ENCODE results near the gene CCDC174. TPM values are rescaled to one million over a fixed set of nuclear protein-coding genes. Genes with fewer than 3 reads are reported as not detected.

Gene CCDC174
- total and polyA plus RNA-seq, 7 donors = 10.6 to 24.1 (median 13.5) TPM

DNA sequence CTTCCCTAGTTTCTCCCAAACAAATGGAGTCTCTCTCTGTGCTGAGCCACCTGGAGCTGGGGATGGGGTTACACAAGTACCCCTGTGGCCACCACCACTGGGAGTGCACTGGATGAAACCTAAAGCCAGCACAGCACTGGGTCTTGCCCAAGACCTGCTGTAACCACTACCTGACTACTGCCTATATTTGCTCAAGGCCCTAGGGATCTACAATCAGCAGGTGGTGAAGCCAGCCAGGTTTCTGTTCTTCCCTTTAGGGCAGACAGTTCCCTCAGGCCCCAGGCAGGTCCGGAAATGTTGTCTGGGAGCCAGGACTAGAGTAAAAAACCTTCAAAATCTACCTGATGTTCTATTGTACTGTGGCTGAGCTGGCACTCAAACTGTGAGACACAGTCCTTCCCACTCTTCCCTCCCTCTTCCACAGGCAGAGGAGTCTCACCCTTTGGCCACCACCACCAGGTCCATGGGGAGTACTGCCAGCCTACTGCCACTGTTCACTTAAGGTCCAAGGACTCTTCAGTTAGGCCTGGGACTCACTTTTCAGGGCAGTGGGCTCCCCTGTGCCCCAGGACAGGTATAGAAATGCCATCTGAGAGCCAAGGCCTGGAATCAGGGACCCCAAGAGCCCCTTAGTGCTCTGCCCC, 47.2 kb downstream of the CCDC174 start:
- Histone ChIP-seq H3K4me1 (no peaks in the 10 kb centered on the region), H3K36me3 (ENCODE audit: insufficient read depth in 1 of 2, low read depth in 1 of 2) (no peaks in the 10 kb centered on the region), H3K27ac (no peak overlapping the region), H3K4me3 (no peak overlapping the region), H3K9me3 (no peaks in the 10 kb centered on the region), H3K27me3 (ENCODE audit: insufficient read depth in 3 of 3, low read length in 2 of 3) (no peaks in the 10 kb centered on the region)
- TF ChIP-seq, protein P1, sequence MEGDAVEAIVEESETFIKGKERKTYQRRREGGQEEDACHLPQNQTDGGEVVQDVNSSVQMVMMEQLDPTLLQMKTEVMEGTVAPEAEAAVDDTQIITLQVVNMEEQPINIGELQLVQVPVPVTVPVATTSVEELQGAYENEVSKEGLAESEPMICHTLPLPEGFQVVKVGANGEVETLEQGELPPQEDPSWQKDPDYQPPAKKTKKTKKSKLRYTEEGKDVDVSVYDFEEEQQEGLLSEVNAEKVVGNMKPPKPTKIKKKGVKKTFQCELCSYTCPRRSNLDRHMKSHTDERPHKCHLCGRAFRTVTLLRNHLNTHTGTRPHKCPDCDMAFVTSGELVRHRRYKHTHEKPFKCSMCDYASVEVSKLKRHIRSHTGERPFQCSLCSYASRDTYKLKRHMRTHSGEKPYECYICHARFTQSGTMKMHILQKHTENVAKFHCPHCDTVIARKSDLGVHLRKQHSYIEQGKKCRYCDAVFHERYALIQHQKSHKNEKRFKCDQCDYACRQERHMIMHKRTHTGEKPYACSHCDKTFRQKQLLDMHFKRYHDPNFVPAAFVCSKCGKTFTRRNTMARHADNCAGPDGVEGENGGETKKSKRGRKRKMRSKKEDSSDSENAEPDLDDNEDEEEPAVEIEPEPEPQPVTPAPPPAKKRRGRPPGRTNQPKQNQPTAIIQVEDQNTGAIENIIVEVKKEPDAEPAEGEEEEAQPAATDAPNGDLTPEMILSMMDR (IDR thresholded peaks at IDR 0.05) = no peak
- intact Hi-C loops (cut with DNase I) = no loop called here
- 90 to 95% (median 92%) methylated on average over 1 of the region's 1 CpG for WGBS, 3 donors
- ATAC-seq (no peak), DNase-seq (no peak)

DNA sequence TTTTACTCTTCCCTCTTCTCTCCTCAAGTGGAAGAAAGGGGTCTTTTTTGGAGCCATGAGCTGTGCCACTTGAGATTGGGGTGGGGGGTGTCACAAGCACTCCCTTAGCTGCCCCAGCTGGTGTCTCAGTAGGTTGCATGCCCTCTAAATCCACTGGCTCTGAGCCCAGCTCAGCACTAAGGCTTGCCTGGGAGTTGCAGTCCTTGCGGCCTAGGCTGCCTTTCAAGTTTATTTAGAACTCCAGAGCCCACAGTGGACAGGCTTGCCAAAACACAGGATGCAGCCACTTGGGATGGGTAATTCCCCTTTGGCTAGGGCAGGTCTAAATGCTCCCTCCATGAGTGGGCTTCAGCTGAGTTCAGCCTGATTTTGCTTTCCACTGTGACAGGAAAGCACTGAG, 48.1 kb downstream of the CCDC174 start:
- WGBS, 3 donors = 36 to 50% (median 38%) methylated on average over 1 of the region's 1 CpG
- Histone ChIP-seq H3K27ac (no peak overlapping the region), H3K27me3 (ENCODE audit: insufficient read depth in 3 of 3, low read length in 2 of 3) (no peaks in the 10 kb centered on the region), H3K36me3 (ENCODE audit: insufficient read depth in 1 of 2, low read depth in 1 of 2) (no peaks in the 10 kb centered on the region), H3K4me1 (no peaks in the 10 kb centered on the region), H3K9me3 (no peaks in the 10 kb centered on the region), H3K4me3 (no peak overlapping the region)
- intact Hi-C loops (cut with DNase I) = no loop called here
- TF ChIP-seq, protein P1 (IDR thresholded peaks at IDR 0.05) = no peak
- no peak for DNase-seq
- no peak for ATAC-seq

- DNase-seq (no peak), ATAC-seq (no peak)
- no peak overlapping the region for H3K4me3 ChIP-seq
- TF ChIP-seq, protein P1 (IDR thresholded peaks at IDR 0.05) = no peak
- H3K4me1 ChIP-seq = no peaks in the 10 kb centered on the region
- intact Hi-C loops (cut with DNase I) = no loop called here
- no peaks in the 10 kb centered on the region for H3K27me3 ChIP-seq (ENCODE audit: insufficient read depth in 3 of 3, low read length in 2 of 3)
- no peaks in the 10 kb centered on the region for H3K36me3 ChIP-seq (ENCODE audit: insufficient read depth in 1 of 2, low read depth in 1 of 2)
- H3K9me3 ChIP-seq = no peaks in the 10 kb centered on the region
- WGBS, 3 donors = 66 to 79% (median 73%) methylated on average over 3 of the region's 3 CpGs
- no peak overlapping the region for H3K27ac ChIP-seq
Measured at GRCh38 chr3:14700891-14701290, 49.3 kb downstream of the CCDC174 start.

- TF ChIP-seq, protein P1 (IDR thresholded peaks at IDR 0.05) = no peak
- H3K9me3 ChIP-seq = no peaks in the 10 kb centered on the region
- H3K4me3 ChIP-seq = no peak overlapping the region
- no peaks in the 10 kb centered on the region for H3K36me3 ChIP-seq (ENCODE audit: insufficient read depth in 1 of 2, low read depth in 1 of 2)
- no peaks in the 10 kb centered on the region for H3K27me3 ChIP-seq (ENCODE audit: insufficient read depth in 3 of 3, low read length in 2 of 3)
- DNase-seq (no peak), ATAC-seq (no peak)
- intact Hi-C loops (cut with DNase I) = no loop called here
- H3K27ac ChIP-seq = no peak overlapping the region
- whole genome bisulfite sequencing, 3 donors = 90 to 95% (median 95%) methylated on average over 4 of the region's 4 CpGs
- H3K4me1 ChIP-seq = no peaks in the 10 kb centered on the region
Measured at GRCh38 chr3:14701676-14702075, 50.1 kb downstream of the CCDC174 start.
